Upper lobe of left lung (tissue), 4 donors: Measurements from ENCODE around the gene ALKAL2.

ENCODE experiments used
- CTCF ChIP-seq, 6 experiments: fragments of 450-650 bp in 4 of 6; fragments of 200-600 bp in 2 of 6; sonication (generic) in 2 of 6; IDR thresholded peaks; one replicate each; pipeline ENCODE4 v1.5.1; 2016 to 2019; ENCODE audit warnings: antibody characterized with exemption in 6 of 6
- EP300 ChIP-seq, 4 donors: sonication (generic); formaldehyde crosslinking; IDR thresholded peaks; one replicate each; pipeline ENCODE4 v1.5.1; 2017; ENCODE audit warnings: antibody characterized with exemption in 4 of 4, control low read depth in 2 of 4
- POLR2AphosphoS5 ChIP-seq, 2 donors: sonication (generic); formaldehyde crosslinking; IDR thresholded peaks; one replicate each; pipeline ENCODE4 v1.5.1; 2017; ENCODE audit warnings: antibody characterized with exemption in 2 of 2

DNA sequence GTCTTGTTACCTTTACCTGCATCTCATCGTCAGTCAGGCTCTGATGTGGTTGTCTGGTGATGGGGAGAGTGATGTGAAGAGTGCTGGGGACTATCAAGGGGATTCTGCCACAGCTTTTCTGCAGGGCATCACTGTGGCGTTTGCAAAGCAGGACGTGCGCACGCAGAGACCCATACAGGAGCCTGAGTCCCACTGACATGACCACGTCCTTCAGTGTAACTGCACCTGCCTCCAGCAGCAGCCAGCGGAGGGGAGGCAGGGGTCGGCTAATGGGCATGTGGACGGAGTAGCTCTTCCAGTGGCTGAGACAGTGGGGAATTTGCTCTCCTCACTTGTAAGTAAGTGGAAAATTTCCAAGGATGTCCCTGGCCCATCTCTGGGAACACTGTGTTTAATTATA is 6.5 kb downstream of the ALKAL2 start:
- TF ChIP-seq CTCF (IDR thresholded peaks at IDR 0.05): no peak
- no peak for TF ChIP-seq EP300 (IDR thresholded peaks at IDR 0.05)
- TF ChIP-seq POLR2AphosphoS5 (IDR thresholded peaks at IDR 0.05): no peak
